PC-9 (cell line): ENCODE measurements around the gene FIGN.

Experiments
- CTCF ChIP-seq: fragments of 200-600 bp; sonication (generic); conservative IDR thresholded peaks from 2 replicates; pipeline ENCODE4 v1.6.1; 2017; ENCODE audit warnings: mixed run types, antibody characterized with exemption, mild to moderate bottlenecking, moderate library complexity
- EZH2 ChIP-seq: fragments of 200-600 bp; sonication (generic); IDR thresholded peaks from 2 replicates; pipeline ENCODE4 v1.8.0; 2017; ENCODE audit warnings: antibody characterized with exemption, low read depth

- no peak for TF ChIP-seq CTCF
- no peak for TF ChIP-seq EZH2
Observed at GRCh38 chr2:163730556-163730955, 5.3 kb downstream of the FIGN start.
